B cell (primary cell): ENCODE results near the gene GOLGA6B. TPM values are rescaled to one million over a fixed set of nuclear protein-coding genes. Genes with fewer than 3 reads are reported as not detected.
"Not testable (repeated sequence)": the region's sequence is repeated elsewhere in the genome, so short reads cannot be mapped to it uniquely, and the experiment has no call there.

ENCODE experiments used
- ATAC-seq: fragments of 200-7000 bp; cut with Tn5 transposase; one replicate; pipeline ENCODE4 v1.10.0; 2021; ENCODE audit warnings: low read depth, mild to moderate bottlenecking, moderate number of reproducible peaks, moderate library complexity
- CTCF ChIA-PET: fragments of 350-600 bp; sonication (Branson Sonifier 250); formaldehyde crosslinking; loops from one replicate; lab custom pipeline; 2021; ENCODE audit warnings: antibody characterized with exemption, inconsistent platforms; lab: Charles Lee
- POLR2A ChIA-PET: fragments of 350-600 bp; sonication (Branson Sonifier 250); formaldehyde crosslinking; loops from one replicate; lab custom pipeline; 2021; ENCODE audit warnings: antibody characterized with exemption; lab: Charles Lee
- DNase-seq: peaks from one replicate; pipeline ENCODE4 v3.0.0; 2013
- H2AFZ ChIP-seq: 2 replicates; pipeline ENCODE4 v1.6.1; 2012; ENCODE audit warnings: mild to moderate bottlenecking, low read depth, low read length; ENCODE audit not compliant: insufficient read depth, poor library complexity, severe bottlenecking
- H3K27ac ChIP-seq, 2 donors: 1 replicate in 1 of 2; 2 replicates in 1 of 2; pipeline ENCODE4 v1.5.1; 2012 to 2013; ENCODE audit warnings: low read length in 2 of 2, mild to moderate bottlenecking in 2 of 2, moderate library complexity in 1 of 2
- H3K27me3 ChIP-seq, 4 experiments: fragments of 200-600 bp in 1 of 4; sonication (generic) in 1 of 4; replicated peaks in 1 of 4; 1 replicate in 2 of 4; 2 replicates in 2 of 4; pipeline versions ENCODE4 v1.6.1 to v1.7.0; 2013 to 2016; ENCODE audit warnings: low read length in 3 of 4, mild to moderate bottlenecking in 2 of 4, mixed read lengths in 1 of 4, moderate library complexity in 1 of 4; ENCODE audit not compliant: insufficient read depth in 4 of 4, control insufficient read depth in 3 of 4; ENCODE audit errors: control extremely low read depth in 1 of 4
- H3K36me3 ChIP-seq, 2 experiments: replicated peaks in 1 of 2; 1 replicate in 1 of 2; 2 replicates in 1 of 2; pipeline versions ENCODE4 v1.6.1 to v1.7.1; 2013; ENCODE audit warnings: low read length in 1 of 2; ENCODE audit not compliant: insufficient read depth in 2 of 2, control insufficient read depth in 1 of 2; ENCODE audit errors: control extremely low read depth in 1 of 2, extremely low read depth in 1 of 2
- H3K4me1 ChIP-seq, 2 donors: fragments of 200-600 bp in 1 of 2; sonication (generic) in 1 of 2; 1 replicate in 1 of 2; 2 replicates in 1 of 2; pipeline versions ENCODE4 v1.5.1 to v1.6.1; 2013 to 2017; ENCODE audit warnings: low read length in 2 of 2; ENCODE audit not compliant: control insufficient read depth in 2 of 2, insufficient read depth in 2 of 2
- H3K4me2 ChIP-seq: replicated peaks from 2 replicates; pipeline ENCODE3; 2012; ENCODE audit warnings: mild to moderate bottlenecking, low read depth, low read length; ENCODE audit not compliant: poor library complexity, severe bottlenecking
- H3K4me3 ChIP-seq, 5 experiments: fragments of 200-600 bp in 1 of 5; sonication (generic) in 1 of 5; 1 replicate in 3 of 5; 2 replicates in 2 of 5; pipeline versions ENCODE4 v1.5.1 to v1.7.0; 2011 to 2016; ENCODE audit warnings: low read length in 4 of 5, mild to moderate bottlenecking in 4 of 5, low read depth in 2 of 5, control low read depth in 1 of 5, moderate library complexity in 1 of 5; ENCODE audit not compliant: insufficient read depth in 1 of 5; ENCODE audit errors: control extremely low read depth in 1 of 5, extremely low read depth in 1 of 5
- H3K79me2 ChIP-seq: fragments of 200-600 bp; sonication (generic); one replicate; pipeline ENCODE4 v1.6.0; 2016; ENCODE audit warnings: low read length; ENCODE audit not compliant: control insufficient read depth, insufficient read depth
- H3K9ac ChIP-seq: fragments of 200-600 bp; sonication (generic); 2 replicates; pipeline ENCODE4 v1.6.1; 2017; ENCODE audit warnings: mild to moderate bottlenecking, low read length, moderate library complexity
- H3K9me3 ChIP-seq, 3 donors: one replicate each; pipeline versions ENCODE4 v1.6.1 to v1.7.1; 2013; ENCODE audit warnings: low read length in 2 of 3; ENCODE audit not compliant: control insufficient read depth in 2 of 3, insufficient read depth in 1 of 3; ENCODE audit errors: control extremely low read depth in 1 of 3
- H4K20me1 ChIP-seq: 2 replicates; pipeline ENCODE4 v1.6.0; 2012; ENCODE audit warnings: mild to moderate bottlenecking, low read length; ENCODE audit not compliant: insufficient read depth, control insufficient read depth, poor library complexity, severe bottlenecking
- H3K27ac Mint-ChIP-seq: one replicate; pipeline ENCODE4 v1.8.0; 2021; ENCODE audit warnings: mixed read lengths
- H3K27me3 Mint-ChIP-seq: one replicate; pipeline ENCODE4 v1.8.0; 2021; ENCODE audit warnings: mixed read lengths
- H3K4me1 Mint-ChIP-seq: one replicate; pipeline ENCODE4 v1.8.0; 2021; ENCODE audit warnings: mixed read lengths
- H3K4me3 Mint-ChIP-seq: one replicate; pipeline ENCODE4 v1.8.0; 2021; ENCODE audit warnings: mixed read lengths
- H3K9me3 Mint-ChIP-seq: one replicate; pipeline ENCODE4 v1.8.0; 2022; ENCODE audit warnings: mixed read lengths; ENCODE audit not compliant: insufficient read depth
- CTCF ChIP-seq: fragments of 200-600 bp; IDR thresholded peaks from one replicate; pipeline ENCODE4 v1.8.0; 2022; ENCODE audit warnings: antibody characterized with exemption, mild to moderate bottlenecking
- EZH2 ChIP-seq: IDR thresholded peaks from 2 replicates; pipeline ENCODE4 v1.6.1; 2012; ENCODE audit warnings: borderline replicate concordance, low read depth, mild to moderate bottlenecking, moderate library complexity, low read length; ENCODE audit not compliant: insufficient read depth, poor library complexity, severe bottlenecking
- WGBS: methylation state at CpG from one replicate; pipeline ENCODE4 v1.1.5; 2013; ENCODE audit warnings: missing lambda C conversion rate; ENCODE audit not compliant: insufficient coverage; 5-methylcytosine and 5-hydroxymethylcytosine counted together
- intact Hi-C: fragments of 100-400 bp; cut with micrococcal nuclease; formaldehyde crosslinking; loops from one replicate; pipeline ENCODE4 v1.10.0; 2022
- polyA plus RNA-seq: library from polyadenylated mRNA; depleted of rRNA; stranded (reverse); fragments of >200 nt; gene quantifications from 2 replicates; pipeline ENCODE4 v1.2.3, GENCODE V29; 2012
- small RNA-seq: library from RNA; depleted of rRNA; stranded (forward); fragments of <200 nt; gene quantifications from one replicate; pipeline ENCODE3, GENCODE V24; 2012; ENCODE audit warnings: low replicate concordance, low read depth; ENCODE audit not compliant: insufficient read length
- total RNA-seq, 2 donors: library from RNA; stranded (reverse); fragments of 120-200 nt in 1 of 2; gene quantifications; 1 replicate in 1 of 2; 2 replicates in 1 of 2; pipeline versions ENCODE4 v1.2.3 to v1.2.4, GENCODE V29; 2013 to 2022

Gene GOLGA6B
- total and polyA plus RNA-seq, 2 donors (not counting 1 experiment from before 2014, with no cell fraction given), result 0.06 TPM; not detected in 1

- H3K27ac ChIP-seq, result no peak overlapping the region
- ATAC-seq (no peak), DNase-seq (no peak)
- H3K9me3 Mint-ChIP-seq, result no peaks in the 10 kb centered on the region
- WGBS, result 98% methylated on average over 8 of the region's 11 CpGs
- no peaks in the 10 kb centered on the region for H3K27me3 Mint-ChIP-seq
- no peak overlapping the region for H3K4me3 Mint-ChIP-seq
- H3K79me2 ChIP-seq, result peaks cover 9% of the 10 kb centered on the region
- no peaks in the 10 kb centered on the region for H3K36me3 ChIP-seq
- H3K27ac Mint-ChIP-seq, result no peak overlapping the region
- H3K27me3 ChIP-seq, result no peaks in the 10 kb centered on the region
- H3K9me3 ChIP-seq, result no peaks in the 10 kb centered on the region
- TF ChIP-seq CTCF (no peak), EZH2 (no peak)
- H3K4me1 Mint-ChIP-seq, result no peaks in the 10 kb centered on the region
- ChIA-PET CTCF (interaction anchor here (1.2 kb wide), 1 partner anchor 10 kb away, joined by 3 read pairs; no protein-coding TSS in a partner anchor), POLR2A (no interaction called here)
- no peak overlapping the region for H3K4me2 ChIP-seq
- no peaks in the 10 kb centered on the region for H3K4me1 ChIP-seq
- intact Hi-C loops, result no loop called here
- H2AFZ ChIP-seq, result no peak overlapping the region
- no peak overlapping the region for H3K9ac ChIP-seq
- H3K4me3 ChIP-seq, result no peak overlapping the region
- no peaks in the 10 kb centered on the region for H4K20me1 ChIP-seq
Observed at GRCh38 chr15:72706266-72706665, 51.8 kb downstream of the GOLGA6B start.

GRCh38 chr15:72708551-72709303, 54.2 kb downstream of the GOLGA6B start:
- POLR2A ChIA-PET, H3K4me3 ChIP-seq, H3K9me3 ChIP-seq, intact Hi-C loops, H3K27me3 Mint-ChIP-seq, H2AFZ ChIP-seq, H3K79me2 ChIP-seq, H3K4me1 ChIP-seq, H3K4me1 Mint-ChIP-seq, CTCF ChIA-PET, H3K4me2 ChIP-seq, H4K20me1 ChIP-seq, H3K27ac Mint-ChIP-seq, DNase-seq, H3K9ac ChIP-seq, H3K27me3 ChIP-seq, H3K27ac ChIP-seq, H3K9me3 Mint-ChIP-seq, H3K4me3 Mint-ChIP-seq, ATAC-seq: not testable (repeated sequence)
- 57% methylated on average over 1 of the region's 8 CpGs for WGBS
- peaks cover 5 to 10% of the 10 kb centered on the region in 2 experiments for H3K36me3 ChIP-seq

Small RNAs within 50 kb of the gene (small RNA-seq; reads per million reads assigned to genes)
- not detected for gene RN7SL853P

Other genes starting within 250 kb of the GOLGA6B start
- gene ARIH1, start 180.4 kb upstream of the GOLGA6B start, total RNA-seq, result 199 and 227 TPM in 2 replicates
- 27.9 and 45.1 TPM in 2 replicates for gene ARIH1, start 180.4 kb upstream of the GOLGA6B start, polyA plus RNA-seq
- 0.52 and 1.4 TPM in 2 replicates for gene HIGD2B, start 31.5 kb downstream of the GOLGA6B start, total RNA-seq
- gene HIGD2B, start 31.5 kb downstream of the GOLGA6B start, polyA plus RNA-seq, result not detected in 2 replicates
- 25.7 and 34.9 TPM in 2 replicates for gene BBS4, start 31.5 kb downstream of the GOLGA6B start, total RNA-seq
- gene BBS4, start 31.5 kb downstream of the GOLGA6B start, polyA plus RNA-seq, result 12.4 and 13.3 TPM in 2 replicates
- 128 and 135 TPM in 2 replicates for gene ADPGK, start 129.1 kb downstream of the GOLGA6B start, total RNA-seq
- 174 and 233 TPM in 2 replicates for gene ADPGK, start 129.1 kb downstream of the GOLGA6B start, polyA plus RNA-seq